GM18873 (cell line): Measurements from ENCODE around the gene LYPD6.

ENCODE experiments used
- ATAC-seq: cut with Tn5 transposase; IDR thresholded peaks from one replicate; pipeline ENCODE4 v1.9.1; 2021; ENCODE audit warnings: mild to moderate bottlenecking, moderate library complexity, moderate number of reproducible peaks; ENCODE audit not compliant: unreplicated experiment, low FRiP score

LYPD6 gene

DNA sequence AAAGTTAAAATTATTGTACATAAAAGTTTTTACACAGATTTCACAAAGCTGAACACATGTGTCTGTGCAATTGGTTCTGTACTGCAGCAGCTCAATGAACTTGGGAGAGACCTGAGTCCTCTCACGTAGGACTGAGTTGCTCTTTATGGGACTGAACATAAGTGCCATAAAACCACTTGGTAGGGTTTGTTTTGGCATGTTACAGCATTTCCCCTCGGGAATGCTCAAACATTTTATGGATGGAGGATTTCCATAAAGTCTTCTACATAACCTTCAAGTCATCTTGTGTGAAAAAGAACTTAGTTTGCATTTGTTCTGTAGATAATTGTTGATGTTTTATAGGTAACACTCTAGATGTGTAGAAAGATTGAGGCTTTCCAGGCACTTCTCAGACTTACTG is 15.9 kb downstream of the LYPD6 start:
- ATAC-seq = no peak

- no peak for ATAC-seq
These were observed 17.9 kb downstream of the LYPD6 start for GRCh38 chr2:149348291-149348690.

- no peak for ATAC-seq
These were observed 23.0 kb downstream of the LYPD6 start for GRCh38 chr2:149353421-149353820.

DNA sequence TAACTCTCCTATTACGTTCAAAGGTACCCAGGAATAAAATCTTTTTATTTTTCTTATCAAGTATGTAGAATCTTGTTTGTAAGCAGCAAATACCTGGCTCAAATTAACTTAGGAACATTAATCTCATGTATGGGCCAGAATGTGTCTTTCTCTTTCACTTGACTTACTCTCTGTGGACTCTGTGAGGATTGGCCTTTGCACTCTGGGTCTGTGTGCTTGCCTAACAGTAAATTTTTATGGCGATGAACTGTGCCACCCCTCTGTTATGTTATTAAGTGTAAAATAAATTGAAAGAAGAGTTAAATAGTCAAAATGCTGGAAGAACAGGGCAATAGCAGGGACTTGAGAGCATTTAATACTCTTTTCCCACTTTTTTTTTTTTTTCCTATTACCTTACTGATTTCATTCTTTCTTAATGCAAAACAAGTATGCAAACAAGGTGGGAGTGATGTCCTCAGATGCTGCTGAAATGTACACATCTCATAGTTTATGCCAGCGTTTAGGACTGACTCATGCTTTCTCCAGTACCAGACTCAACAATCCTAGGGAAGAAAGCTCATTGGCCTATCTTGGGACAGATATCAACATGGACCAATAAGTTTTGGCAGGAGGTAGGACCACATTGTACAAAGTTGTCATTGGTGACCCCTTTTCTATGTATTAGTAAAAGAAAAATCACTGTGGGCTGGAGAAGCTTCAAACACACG is 25.5 kb downstream of the LYPD6 start:
- no peak for ATAC-seq

DNA sequence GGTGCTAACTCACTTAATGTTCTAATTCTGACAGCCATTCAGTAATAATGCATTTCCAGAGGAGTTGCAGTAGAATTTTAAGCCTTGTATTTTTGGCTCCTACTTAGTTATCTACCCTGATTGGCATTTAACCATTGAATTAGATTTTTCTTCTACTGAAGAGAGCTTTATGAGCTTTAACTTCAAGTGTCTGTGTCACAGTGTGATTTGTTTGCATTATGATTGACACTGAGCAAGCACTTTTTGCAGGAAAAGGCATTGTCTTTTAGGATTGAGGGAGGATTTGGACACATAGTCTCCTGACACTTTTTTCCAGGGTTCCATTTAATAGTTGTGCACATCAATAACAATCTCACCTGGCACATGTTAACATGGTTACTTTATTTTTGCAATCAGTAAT is 26.7 kb downstream of the LYPD6 start:
- ATAC-seq = no peak

GRCh38 chr2:149360106-149360505 is 29.7 kb downstream of the LYPD6 start:
- no peak for ATAC-seq

DNA sequence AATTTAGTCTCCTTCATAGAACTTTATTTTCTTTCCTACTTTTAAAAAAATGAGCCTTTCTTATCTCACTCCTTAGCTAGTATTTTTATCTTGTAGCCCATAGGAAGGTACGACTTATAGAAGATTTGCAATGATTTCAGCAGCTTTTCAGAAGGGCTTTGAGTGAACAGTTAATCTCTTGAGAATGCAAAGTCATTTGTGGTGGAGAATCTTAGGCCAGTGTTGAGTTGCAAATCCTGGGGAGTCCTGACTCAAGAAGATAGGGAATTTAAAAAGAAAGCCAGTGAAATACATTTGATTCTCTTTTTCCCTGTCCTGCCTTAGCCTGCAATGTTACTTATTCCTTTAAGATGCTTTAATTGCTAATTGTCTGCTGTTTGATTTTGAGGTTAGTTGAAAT is 33.6 kb downstream of the LYPD6 start:
- ATAC-seq = no peak

DNA sequence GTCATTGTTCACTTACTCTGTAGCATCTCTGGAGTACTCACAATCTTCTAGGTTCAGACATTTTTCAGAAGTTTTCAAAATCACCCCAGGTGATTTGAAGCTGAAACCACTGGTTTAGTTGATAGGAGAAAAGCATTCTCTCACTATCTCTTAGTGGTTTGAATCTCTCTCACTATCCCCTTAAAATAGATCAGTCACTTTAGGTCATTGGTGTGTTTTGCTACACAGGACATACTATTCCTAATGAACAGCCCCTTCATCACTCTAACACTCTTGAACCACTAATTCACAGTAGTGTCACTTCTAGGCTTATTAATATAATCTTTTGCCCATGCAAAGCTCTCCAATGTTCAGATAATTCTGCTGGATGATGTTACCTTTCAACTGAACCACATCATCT is 34.5 kb downstream of the LYPD6 start:
- ATAC-seq = no peak

DNA sequence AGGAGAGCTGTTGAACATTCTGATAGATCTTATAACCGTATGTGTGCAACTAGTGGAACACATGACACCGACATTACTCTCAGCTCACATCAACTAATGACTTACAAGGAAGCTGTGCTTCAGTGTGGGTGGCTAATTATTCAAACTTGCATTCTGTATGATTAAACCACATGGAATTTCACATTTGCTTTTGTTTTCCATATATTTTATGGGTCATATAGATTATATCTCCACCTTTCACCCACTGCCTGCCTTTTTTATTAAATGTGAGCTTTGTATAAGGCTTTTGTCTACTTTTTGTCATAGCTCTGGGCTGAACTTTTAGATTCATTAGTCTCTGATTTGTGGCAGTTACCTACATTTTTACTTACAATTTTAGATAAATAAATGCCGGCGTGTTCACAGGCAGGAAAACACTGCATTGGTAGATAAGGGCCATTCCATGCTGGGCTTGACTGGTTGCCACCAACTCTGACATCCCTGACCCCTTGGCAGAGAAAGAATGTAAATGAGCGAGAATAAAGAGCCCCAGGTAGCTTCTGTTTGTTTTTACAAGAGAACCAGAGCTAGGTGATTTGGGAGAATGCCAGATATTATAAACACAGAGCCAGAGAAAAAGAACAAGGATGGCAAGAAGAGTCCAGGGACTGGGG is 35.7 kb downstream of the LYPD6 start:
- ATAC-seq = no peak

DNA sequence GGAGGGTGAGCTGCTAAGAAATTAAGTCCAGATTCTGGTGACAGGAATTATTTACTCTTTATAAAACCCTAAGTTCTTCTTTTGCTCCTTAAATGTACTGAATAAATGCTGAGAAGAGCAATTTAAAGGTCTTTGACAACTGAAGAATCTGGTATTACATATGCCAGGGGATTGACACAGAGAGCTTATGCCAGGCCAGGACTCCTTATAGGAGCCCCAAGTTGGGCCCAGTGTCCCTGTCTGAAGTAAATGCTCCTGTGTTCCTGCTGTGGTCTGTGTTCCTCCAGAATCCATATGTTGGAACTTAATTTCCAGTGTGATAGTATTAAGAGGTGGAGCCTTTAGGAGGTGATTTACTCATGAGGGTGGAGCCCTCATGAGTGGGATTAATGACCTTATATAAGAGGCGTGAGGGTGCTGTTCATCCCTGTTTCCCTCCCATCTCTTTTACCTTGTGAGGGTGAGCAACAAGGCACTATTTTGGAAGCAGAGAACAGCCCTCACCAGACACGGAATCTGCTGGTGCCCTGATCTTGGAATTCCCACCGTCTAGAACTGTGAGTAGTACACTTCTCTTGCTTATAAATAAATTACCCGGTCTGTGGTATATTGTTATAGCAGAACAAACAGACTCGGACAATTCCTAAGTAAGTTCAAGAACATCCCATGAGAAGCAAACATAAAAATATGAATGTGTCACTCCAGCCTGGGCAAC is 39.8 kb downstream of the LYPD6 start:
- no peak for ATAC-seq

GRCh38 chr2:149371476-149371875 is 41.1 kb downstream of the LYPD6 start:
- no peak for ATAC-seq

DNA sequence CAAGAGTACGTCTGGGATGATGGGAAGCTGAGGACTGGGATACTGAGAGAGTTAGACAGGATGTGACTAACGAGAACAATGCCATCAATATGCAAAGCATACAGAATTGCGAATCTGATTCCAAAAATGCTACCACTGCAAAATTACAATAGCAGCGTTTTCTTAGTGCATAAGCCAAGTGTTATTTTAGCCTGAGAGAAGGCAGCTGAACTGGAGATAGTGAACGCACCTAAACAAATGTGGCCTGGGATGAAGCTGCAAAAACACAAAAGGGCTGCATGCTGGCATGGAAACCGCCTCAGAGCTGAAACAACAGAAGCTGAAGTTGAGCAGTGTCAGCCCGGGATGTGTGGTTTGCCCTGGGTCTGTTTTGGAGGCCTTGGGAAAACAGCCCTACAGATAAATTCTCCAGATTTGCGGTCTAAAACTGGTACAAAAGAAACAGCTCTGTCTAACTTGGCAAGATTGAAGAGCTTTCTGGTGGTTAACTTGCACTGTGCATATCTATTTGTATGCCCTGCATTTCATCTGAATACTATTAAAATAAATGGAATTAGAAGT is 45.5 kb downstream of the LYPD6 start:
- ATAC-seq = no peak

DNA sequence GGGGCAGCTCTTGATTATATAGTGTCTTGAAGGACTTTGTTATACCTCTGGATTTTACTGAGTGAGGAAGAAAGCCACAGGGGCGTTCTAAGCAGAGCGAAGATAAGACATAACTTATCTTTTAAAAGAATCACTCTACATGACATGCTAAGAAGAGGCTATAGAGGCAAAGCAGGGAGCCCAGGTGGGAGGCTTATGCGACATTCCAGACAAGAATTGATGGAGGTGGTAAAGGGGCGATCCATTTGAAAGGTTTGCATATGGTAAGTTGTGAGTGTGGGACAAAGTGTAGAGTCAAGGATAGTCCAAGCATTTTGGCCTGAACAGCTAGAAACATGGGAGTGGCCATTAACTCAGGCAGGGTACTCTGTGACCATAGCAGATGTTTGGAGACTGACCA is 49.8 kb downstream of the LYPD6 start:
- no peak for ATAC-seq

DNA sequence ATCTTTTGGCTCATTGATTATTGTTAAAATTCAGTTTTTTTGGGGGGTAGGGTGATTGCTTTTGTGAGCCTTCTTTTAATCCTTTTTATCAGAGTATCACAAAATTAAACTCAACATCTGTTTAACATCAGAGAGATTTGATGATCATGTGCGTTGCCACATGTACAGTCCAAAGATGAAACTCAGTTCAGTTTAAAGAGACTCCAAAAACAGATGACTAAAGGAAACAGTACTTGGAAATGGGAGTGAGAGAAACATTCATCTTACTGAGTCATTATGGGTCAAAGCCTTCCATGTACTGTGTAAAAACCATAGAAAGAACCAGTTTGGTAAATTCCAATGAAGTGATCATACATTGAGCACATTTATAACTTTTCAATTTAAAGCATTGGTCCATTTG is 53.0 kb downstream of the LYPD6 start:
- ATAC-seq = no peak

- no peak for ATAC-seq
These were observed 55.0 kb downstream of the LYPD6 start for GRCh38 chr2:149385350-149385749.

- ATAC-seq = no peak
These were observed 57.0 kb downstream of the LYPD6 start for GRCh38 chr2:149387411-149387810.

- no peak for ATAC-seq
These were observed 57.9 kb downstream of the LYPD6 start for GRCh38 chr2:149388120-149388816.

- ATAC-seq = no peak
These were observed 59.2 kb downstream of the LYPD6 start for GRCh38 chr2:149389506-149390167.

GRCh38 chr2:149393614-149394013 is 63.2 kb downstream of the LYPD6 start:
- ATAC-seq = no peak

DNA sequence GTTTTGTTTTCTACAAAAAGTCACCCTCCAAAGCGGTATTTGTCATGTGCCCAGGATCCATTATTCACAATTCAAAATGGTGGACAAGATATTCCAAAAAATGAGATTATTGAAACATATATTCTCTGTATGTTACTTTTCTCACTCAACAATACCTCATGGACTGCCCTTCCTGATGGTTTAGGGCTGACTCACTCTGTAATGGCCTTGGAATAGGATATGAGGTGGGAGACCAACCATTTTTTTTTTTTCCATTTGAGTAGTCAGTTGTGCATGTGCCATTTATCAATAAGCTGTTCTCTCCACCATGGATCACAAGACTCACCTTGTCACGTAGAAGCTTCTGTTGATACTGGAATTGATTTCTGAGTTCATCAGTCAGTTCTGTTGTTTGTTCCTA is 64.5 kb downstream of the LYPD6 start:
- ATAC-seq = no peak
